ENCODE results near the gene CHRNA9.

CHRNA9 gene

DNA sequence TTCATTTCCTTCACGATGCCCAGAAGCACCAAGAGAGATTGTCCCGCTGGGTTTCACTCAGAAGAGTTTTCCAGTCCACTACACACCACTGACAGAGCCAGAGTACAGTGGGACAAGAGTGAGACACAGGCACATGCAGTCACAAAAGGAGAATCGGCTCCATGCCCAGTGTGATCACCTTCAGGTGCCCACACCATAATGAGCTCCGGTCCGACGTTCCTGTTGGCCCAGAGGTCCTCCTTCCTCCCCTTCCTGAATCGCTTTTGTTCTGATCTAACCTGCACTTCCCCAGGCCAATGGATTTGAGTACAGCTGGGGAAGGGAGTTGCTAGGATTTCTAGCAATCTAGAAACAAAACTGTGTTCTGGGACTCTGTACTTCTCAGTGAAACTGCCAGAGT, 4.6 kb upstream of the CHRNA9 start:
- no peaks in the 10 kb centered on the region for H3K9me2 ChIP-seq (replicated peaks; ENCODE audit: insufficient read depth, low read length)
- no peak for TF ChIP-seq EZH2phosphoT487 (conservative IDR thresholded peaks at IDR 0.05; ENCODE audit: low read length)
- TF ChIP-seq, protein P1, sequence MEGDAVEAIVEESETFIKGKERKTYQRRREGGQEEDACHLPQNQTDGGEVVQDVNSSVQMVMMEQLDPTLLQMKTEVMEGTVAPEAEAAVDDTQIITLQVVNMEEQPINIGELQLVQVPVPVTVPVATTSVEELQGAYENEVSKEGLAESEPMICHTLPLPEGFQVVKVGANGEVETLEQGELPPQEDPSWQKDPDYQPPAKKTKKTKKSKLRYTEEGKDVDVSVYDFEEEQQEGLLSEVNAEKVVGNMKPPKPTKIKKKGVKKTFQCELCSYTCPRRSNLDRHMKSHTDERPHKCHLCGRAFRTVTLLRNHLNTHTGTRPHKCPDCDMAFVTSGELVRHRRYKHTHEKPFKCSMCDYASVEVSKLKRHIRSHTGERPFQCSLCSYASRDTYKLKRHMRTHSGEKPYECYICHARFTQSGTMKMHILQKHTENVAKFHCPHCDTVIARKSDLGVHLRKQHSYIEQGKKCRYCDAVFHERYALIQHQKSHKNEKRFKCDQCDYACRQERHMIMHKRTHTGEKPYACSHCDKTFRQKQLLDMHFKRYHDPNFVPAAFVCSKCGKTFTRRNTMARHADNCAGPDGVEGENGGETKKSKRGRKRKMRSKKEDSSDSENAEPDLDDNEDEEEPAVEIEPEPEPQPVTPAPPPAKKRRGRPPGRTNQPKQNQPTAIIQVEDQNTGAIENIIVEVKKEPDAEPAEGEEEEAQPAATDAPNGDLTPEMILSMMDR (IDR thresholded peaks at IDR 0.05; ENCODE audit: insufficient read depth, low read length, poor library complexity, severe bottlenecking): no peak
- H3K27ac ChIP-seq (ENCODE audit: low read depth, low read length): no peak overlapping the region
- no peak overlapping the region for H3K4me3 ChIP-seq (ENCODE audit: insufficient read depth, low read length, poor library complexity, severe bottlenecking)
- no peaks in the 10 kb centered on the region for H3K36me3 ChIP-seq (ENCODE audit: low read length)
- no peak overlapping the region for H3K9ac ChIP-seq (ENCODE audit: low read length)
- H3K9me3 ChIP-seq (ENCODE audit: insufficient read depth, low read length): no peaks in the 10 kb centered on the region
- H3K27me3 ChIP-seq (ENCODE audit: low read length): no peaks in the 10 kb centered on the region
- no peaks in the 10 kb centered on the region for H3F3A ChIP-seq (ENCODE audit: insufficient read depth)
- no peak overlapping the region for H2AFZ ChIP-seq (ENCODE audit: low read depth, low read length, severe bottlenecking)
- H4K20me1 ChIP-seq (ENCODE audit: low read depth, low read length): no peaks in the 10 kb centered on the region
- no peaks in the 10 kb centered on the region for H3K79me2 ChIP-seq (ENCODE audit: insufficient read depth, low read length)
- no peak overlapping the region for H3K4me2 ChIP-seq (ENCODE audit: low read depth, low read length, poor library complexity, severe bottlenecking)

DNA sequence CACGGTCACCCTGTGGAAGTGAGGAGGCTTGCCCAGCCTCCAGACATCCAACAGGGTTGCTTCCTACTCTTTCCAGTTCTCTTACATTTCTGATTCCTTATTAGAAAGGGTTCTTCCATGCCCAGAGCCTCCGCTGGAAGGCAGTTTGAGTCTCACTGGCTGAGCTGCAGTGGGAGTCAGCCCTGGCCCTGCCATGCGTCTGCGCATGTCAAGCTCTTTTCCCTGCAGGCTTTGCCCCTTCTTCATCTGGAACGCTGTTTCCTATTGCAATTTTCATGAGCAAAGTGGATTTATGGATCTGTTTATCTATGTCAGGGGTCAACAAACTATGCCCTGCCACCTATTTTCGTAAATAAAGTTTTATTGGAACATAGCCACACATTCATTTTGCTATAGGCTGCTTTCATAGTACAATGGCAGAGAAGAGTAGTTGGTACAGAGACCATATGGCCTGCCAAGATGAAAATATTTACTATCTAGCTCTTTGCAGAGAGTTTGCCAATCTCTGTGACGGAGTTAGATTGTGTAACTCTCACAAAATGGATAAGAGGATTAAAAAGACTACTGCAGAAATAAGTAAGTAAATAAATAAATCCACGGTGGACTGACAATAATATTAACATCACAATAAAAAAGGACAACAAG, 3.9 kb upstream of the CHRNA9 start:
- Histone ChIP-seq H3K9ac (ENCODE audit: low read length) (no peak overlapping the region), H3K27ac (ENCODE audit: low read depth, low read length) (no peak overlapping the region), H3K27me3 (ENCODE audit: low read length) (no peaks in the 10 kb centered on the region), H3K79me2 (ENCODE audit: insufficient read depth, low read length) (no peaks in the 10 kb centered on the region), H3K4me2 (ENCODE audit: low read depth, low read length, poor library complexity, severe bottlenecking) (no peak overlapping the region), H3K4me3 (ENCODE audit: insufficient read depth, low read length, poor library complexity, severe bottlenecking) (no peak overlapping the region), H3F3A (ENCODE audit: insufficient read depth) (no peaks in the 10 kb centered on the region), H3K36me3 (ENCODE audit: low read length) (no peaks in the 10 kb centered on the region), H3K9me2 (replicated peaks; ENCODE audit: insufficient read depth, low read length) (no peaks in the 10 kb centered on the region), H4K20me1 (ENCODE audit: low read depth, low read length) (no peaks in the 10 kb centered on the region), H3K9me3 (ENCODE audit: insufficient read depth, low read length) (no peaks in the 10 kb centered on the region), H2AFZ (ENCODE audit: low read depth, low read length, severe bottlenecking) (no peak overlapping the region)
- TF ChIP-seq, protein P1 (IDR thresholded peaks at IDR 0.05; ENCODE audit: insufficient read depth, low read length, poor library complexity, severe bottlenecking): no peak
- TF ChIP-seq EZH2phosphoT487 (conservative IDR thresholded peaks at IDR 0.05; ENCODE audit: low read length): no peak

GRCh38 chr4:40331961-40332360, 3.2 kb upstream of the CHRNA9 start:
- TF ChIP-seq, protein P1 (IDR thresholded peaks at IDR 0.05; ENCODE audit: insufficient read depth, low read length, poor library complexity, severe bottlenecking): no peak
- TF ChIP-seq EZH2phosphoT487 (conservative IDR thresholded peaks at IDR 0.05; ENCODE audit: low read length): no peak
- Histone ChIP-seq H2AFZ (ENCODE audit: low read depth, low read length, severe bottlenecking) (no peak overlapping the region), H4K20me1 (ENCODE audit: low read depth, low read length) (no peaks in the 10 kb centered on the region), H3K4me3 (ENCODE audit: insufficient read depth, low read length, poor library complexity, severe bottlenecking) (no peak overlapping the region), H3F3A (ENCODE audit: insufficient read depth) (no peaks in the 10 kb centered on the region), H3K9me3 (ENCODE audit: insufficient read depth, low read length) (no peaks in the 10 kb centered on the region), H3K27ac (ENCODE audit: low read depth, low read length) (no peak overlapping the region), H3K9me2 (replicated peaks; ENCODE audit: insufficient read depth, low read length) (no peaks in the 10 kb centered on the region), H3K79me2 (ENCODE audit: insufficient read depth, low read length) (no peaks in the 10 kb centered on the region), H3K27me3 (ENCODE audit: low read length) (no peaks in the 10 kb centered on the region), H3K9ac (ENCODE audit: low read length) (no peak overlapping the region), H3K36me3 (ENCODE audit: low read length) (no peaks in the 10 kb centered on the region), H3K4me2 (ENCODE audit: low read depth, low read length, poor library complexity, severe bottlenecking) (no peak overlapping the region)
